ENCODE results near the gene PIK3C3.

PIK3C3 gene

DNA sequence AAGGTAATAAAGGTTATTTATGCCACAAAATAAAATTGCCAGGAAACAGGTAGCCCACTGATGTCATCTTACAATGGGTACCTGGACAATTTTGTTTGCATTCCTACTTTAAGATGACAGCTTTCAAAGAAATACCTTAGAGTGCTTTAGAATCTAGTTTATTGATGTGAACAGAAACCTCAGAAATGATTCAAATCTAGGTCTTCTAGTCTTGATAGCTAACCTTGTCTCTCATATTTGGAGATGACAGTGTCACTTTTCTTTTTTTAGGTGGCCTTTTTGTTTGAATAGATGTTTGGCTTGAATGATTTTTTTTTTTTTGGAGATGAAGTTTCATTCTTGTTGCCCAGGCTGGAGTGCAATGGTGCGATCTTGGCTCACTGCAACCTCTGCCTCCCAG, 69.1 kb downstream of the PIK3C3 start:
- TF ChIP-seq, protein P1, sequence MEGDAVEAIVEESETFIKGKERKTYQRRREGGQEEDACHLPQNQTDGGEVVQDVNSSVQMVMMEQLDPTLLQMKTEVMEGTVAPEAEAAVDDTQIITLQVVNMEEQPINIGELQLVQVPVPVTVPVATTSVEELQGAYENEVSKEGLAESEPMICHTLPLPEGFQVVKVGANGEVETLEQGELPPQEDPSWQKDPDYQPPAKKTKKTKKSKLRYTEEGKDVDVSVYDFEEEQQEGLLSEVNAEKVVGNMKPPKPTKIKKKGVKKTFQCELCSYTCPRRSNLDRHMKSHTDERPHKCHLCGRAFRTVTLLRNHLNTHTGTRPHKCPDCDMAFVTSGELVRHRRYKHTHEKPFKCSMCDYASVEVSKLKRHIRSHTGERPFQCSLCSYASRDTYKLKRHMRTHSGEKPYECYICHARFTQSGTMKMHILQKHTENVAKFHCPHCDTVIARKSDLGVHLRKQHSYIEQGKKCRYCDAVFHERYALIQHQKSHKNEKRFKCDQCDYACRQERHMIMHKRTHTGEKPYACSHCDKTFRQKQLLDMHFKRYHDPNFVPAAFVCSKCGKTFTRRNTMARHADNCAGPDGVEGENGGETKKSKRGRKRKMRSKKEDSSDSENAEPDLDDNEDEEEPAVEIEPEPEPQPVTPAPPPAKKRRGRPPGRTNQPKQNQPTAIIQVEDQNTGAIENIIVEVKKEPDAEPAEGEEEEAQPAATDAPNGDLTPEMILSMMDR (IDR thresholded peaks at IDR 0.05): no peak
- Histone ChIP-seq H3K27ac (no peak overlapping the region), H3K9me3 (no peaks in the 10 kb centered on the region), H3K4me1 (no peaks in the 10 kb centered on the region), H3K4me3 (no peak overlapping the region), H3K36me3 (peaks cover 31 to 44% (median 34%) of the 10 kb centered on the region in 3 donors), H3K27me3 (no peaks in the 10 kb centered on the region)
- intact Hi-C loops (cut with DNase I; ENCODE audit: low total_unique reads): no loop called here
- no peak for DNase-seq

DNA sequence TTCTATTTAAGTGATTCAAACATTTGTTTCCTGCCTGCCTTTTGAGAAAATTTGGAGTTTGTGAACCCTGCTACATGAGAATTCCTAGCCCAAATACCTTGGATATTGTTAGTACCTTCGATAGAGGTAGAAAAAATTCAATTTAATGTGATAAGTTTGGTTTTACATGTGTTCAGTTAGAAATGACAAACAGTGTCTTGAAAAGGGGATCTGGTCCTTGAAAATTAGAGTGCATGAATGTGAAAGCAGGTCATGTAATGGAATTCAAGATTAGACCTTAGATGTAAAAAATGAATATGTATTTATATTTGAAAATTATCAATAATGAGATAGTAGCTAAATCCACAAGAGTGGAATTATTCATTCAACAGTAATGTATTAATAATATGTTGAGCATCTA, 70.5 kb downstream of the PIK3C3 start:
- intact Hi-C loops (cut with DNase I; ENCODE audit: low total_unique reads): no loop called here
- no peak for DNase-seq
- Histone ChIP-seq H3K4me3 (no peak overlapping the region), H3K27ac (no peak overlapping the region), H3K36me3 (peaks cover 31 to 52% (median 42%) of the 10 kb centered on the region in 3 donors), H3K27me3 (no peaks in the 10 kb centered on the region), H3K9me3 (no peaks in the 10 kb centered on the region), H3K4me1 (no peaks in the 10 kb centered on the region)
- TF ChIP-seq, protein P1 (IDR thresholded peaks at IDR 0.05): no peak

DNA sequence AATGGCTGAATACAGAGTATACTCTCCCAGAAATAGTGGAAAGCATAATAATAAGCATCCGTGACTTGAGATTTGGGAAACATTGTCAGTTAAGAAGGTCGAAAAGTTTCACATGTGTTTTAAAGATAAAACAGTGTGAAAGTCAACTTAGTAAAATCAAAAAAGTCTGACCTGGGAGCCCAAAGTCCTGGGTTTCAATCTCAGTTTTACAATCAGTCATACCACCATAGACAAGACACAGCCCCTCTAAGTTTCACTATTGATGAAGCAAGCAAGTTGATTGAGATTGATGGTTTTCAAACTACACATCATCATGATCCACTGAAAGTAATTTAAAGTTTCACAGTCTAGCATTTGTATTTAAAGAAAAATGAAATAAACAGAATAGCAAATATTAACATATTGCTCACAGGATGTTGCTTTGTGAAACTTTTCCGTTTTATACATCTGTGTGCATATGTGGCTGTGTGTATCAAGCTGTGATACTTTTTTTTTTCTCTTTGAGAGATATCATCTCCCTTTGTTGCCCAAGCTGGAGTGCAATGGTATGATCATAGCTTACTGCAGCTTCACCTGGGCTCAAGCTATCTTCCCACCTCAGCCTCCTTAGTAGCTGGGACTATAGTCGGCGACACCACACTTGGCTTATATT, 71.1 kb downstream of the PIK3C3 start:
- Histone ChIP-seq H3K36me3 (peaks cover 30 to 52% (median 41%) of the 10 kb centered on the region in 3 donors), H3K27ac (no peak overlapping the region), H3K4me1 (no peaks in the 10 kb centered on the region), H3K4me3 (no peak overlapping the region), H3K27me3 (no peaks in the 10 kb centered on the region), H3K9me3 (no peaks in the 10 kb centered on the region)
- intact Hi-C loops (cut with DNase I; ENCODE audit: low total_unique reads): no loop called here
- DNase-seq: no peak
- TF ChIP-seq, protein P1 (IDR thresholded peaks at IDR 0.05): no peak

DNA sequence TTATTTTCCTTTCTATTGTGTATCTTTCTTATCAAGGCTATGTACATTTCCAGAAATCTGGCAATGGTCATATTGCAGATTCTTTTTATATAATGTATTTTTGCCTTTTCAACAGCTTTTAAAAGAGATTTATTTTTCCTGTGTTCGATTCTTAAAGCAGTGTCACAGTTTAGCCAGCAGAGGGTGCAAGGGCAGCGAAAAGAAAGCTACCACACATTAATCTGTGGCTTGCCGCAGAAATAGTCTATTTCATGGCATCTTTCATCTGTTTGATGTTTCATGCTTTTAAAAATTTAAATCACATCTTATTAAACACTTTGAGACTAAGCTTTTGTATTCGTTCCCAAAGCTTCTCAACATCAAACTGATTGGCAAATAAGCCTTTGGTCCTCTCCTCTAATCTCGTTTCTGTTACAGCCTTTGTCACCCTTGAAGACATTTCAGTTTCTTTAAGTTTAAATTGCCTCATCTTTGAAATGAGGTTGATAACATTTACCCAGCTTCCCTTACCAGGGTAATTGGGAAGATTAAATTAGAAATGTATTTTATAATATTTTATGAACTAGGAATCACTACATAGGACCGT, 73.3 kb downstream of the PIK3C3 start:
- TF ChIP-seq, protein P1 (IDR thresholded peaks at IDR 0.05): peak; percentile 29 to 63
- Histone ChIP-seq H3K9me3 (no peaks in the 10 kb centered on the region), H3K36me3 (peaks cover 25 to 50% (median 34%) of the 10 kb centered on the region in 3 donors), H3K27ac (no peak overlapping the region), H3K27me3 (no peaks in the 10 kb centered on the region), H3K4me3 (no peak overlapping the region), H3K4me1 (no peaks in the 10 kb centered on the region)
- no peak for DNase-seq
- intact Hi-C loops (cut with DNase I; ENCODE audit: low total_unique reads): no loop called here

DNA sequence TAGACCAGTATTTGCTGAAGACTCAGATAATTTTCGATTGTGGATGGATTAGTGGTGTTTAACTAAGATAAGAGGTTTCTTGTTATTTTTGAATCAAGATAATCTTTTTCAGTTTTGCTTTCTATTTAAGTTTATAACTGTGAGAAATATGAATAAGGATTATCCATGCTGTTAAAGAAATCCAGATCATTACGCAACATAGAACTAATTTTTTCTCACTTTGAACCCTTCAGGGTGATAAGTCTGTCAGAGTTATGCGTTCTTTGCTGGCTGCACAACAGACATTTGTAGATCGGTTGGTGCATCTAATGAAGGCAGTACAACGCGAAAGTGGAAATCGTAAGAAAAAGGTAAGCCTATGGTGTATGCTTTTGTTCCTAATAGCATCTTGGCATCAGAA, 74.1 kb downstream of the PIK3C3 start:
- intact Hi-C loops (cut with DNase I; ENCODE audit: low total_unique reads): no loop called here
- H3K9me3 ChIP-seq: no peaks in the 10 kb centered on the region
- no peak overlapping the region for H3K27ac ChIP-seq

More for the DNA sequence above, 74.1 kb downstream of the PIK3C3 start:
- no peak overlapping the region for H3K4me3 ChIP-seq
- H3K4me1 ChIP-seq: no peaks in the 10 kb centered on the region
- TF ChIP-seq, protein P1 (IDR thresholded peaks at IDR 0.05): no peak
- DNase-seq: no peak
- peaks cover 32 to 54% (median 37%) of the 10 kb centered on the region in 3 donors for H3K36me3 ChIP-seq
- no peaks in the 10 kb centered on the region for H3K27me3 ChIP-seq

Data from tibial artery (tissue), 4 donors.